HL-60 (cell line): Measurements from ENCODE around the gene GIT2.
"Not testable (repeated sequence)": the region's sequence is repeated elsewhere in the genome, so short reads cannot be mapped to it uniquely, and the experiment has no call there.

ENCODE experiments used
- DNase-seq, 2 experiments: peaks; one replicate each; pipeline ENCODE4 v3.0.0-alpha.2; 2010 to 2020; ENCODE audit warnings: low read depth in 1 of 2, low spot score in 1 of 2
- H3K27ac ChIP-seq: fragments of 250-450 bp; sonication (Bioruptor Pico); replicated peaks from 2 replicates; pipeline ENCODE4 v1.5.1; 2020; ENCODE audit warnings: mild to moderate bottlenecking, moderate library complexity
- H3K27me3 ChIP-seq: fragments of 250-450 bp; sonication (Bioruptor Pico); 2 replicates; pipeline ENCODE4 v1.5.1; 2021; ENCODE audit warnings: mild to moderate bottlenecking, moderate library complexity; ENCODE audit not compliant: insufficient read depth, poor library complexity, severe bottlenecking
- H3K4me3 ChIP-seq: replicated peaks from 2 replicates; pipeline ENCODE4 v1.5.1; 2011; ENCODE audit warnings: mild to moderate bottlenecking, control low read depth, low read length; ENCODE audit not compliant: insufficient read depth
- GABPA ChIP-seq: IDR thresholded peaks from 2 replicates; pipeline ENCODE4 v1.6.1; 2012; ENCODE audit warnings: low read depth
- POLR2AphosphoS5 ChIP-seq: IDR thresholded peaks from 2 replicates; pipeline ENCODE4 v1.6.1; 2012; ENCODE audit warnings: low read depth
- SPI1 ChIP-seq: IDR thresholded peaks from 2 replicates; pipeline ENCODE4 v1.6.1; 2012; ENCODE audit warnings: low read depth, mild to moderate bottlenecking, borderline replicate concordance
- TF ChIP-seq, protein P1 (sequence below): IDR thresholded peaks from 2 replicates; pipeline ENCODE4 v1.6.1; 2012; ENCODE audit warnings: low read depth; ENCODE audit not compliant: insufficient replicate concordance
- TF ChIP-seq, protein P2 (sequence below): IDR thresholded peaks from one replicate; pipeline ENCODE4 v1.5.1; 2011; ENCODE audit warnings: low read length, control low read depth, inconsistent platforms; ENCODE audit not compliant: insufficient read depth

Gene GIT2

DNA sequence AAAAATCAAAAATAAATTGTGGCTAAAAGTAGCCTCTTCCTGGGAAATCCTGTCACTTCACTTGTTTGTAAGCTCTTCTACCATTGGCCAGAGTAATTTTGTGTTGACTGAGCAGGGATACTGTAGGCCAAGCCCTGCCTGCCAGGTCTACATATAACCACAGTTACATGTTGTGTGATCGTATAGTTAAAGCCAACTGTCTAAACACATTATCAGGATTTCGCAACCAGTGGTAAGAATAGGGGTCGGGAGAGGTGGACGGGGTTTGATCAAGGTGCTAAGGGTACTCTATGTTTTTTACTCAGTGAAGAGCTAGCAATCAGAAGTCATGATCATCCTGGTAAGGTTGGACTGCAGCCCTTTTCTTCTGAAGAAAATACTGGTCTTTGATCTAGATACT, 16.5 kb upstream of the GIT2 start:
- H3K4me3 ChIP-seq, result no peak overlapping the region
- TF ChIP-seq, protein P1, sequence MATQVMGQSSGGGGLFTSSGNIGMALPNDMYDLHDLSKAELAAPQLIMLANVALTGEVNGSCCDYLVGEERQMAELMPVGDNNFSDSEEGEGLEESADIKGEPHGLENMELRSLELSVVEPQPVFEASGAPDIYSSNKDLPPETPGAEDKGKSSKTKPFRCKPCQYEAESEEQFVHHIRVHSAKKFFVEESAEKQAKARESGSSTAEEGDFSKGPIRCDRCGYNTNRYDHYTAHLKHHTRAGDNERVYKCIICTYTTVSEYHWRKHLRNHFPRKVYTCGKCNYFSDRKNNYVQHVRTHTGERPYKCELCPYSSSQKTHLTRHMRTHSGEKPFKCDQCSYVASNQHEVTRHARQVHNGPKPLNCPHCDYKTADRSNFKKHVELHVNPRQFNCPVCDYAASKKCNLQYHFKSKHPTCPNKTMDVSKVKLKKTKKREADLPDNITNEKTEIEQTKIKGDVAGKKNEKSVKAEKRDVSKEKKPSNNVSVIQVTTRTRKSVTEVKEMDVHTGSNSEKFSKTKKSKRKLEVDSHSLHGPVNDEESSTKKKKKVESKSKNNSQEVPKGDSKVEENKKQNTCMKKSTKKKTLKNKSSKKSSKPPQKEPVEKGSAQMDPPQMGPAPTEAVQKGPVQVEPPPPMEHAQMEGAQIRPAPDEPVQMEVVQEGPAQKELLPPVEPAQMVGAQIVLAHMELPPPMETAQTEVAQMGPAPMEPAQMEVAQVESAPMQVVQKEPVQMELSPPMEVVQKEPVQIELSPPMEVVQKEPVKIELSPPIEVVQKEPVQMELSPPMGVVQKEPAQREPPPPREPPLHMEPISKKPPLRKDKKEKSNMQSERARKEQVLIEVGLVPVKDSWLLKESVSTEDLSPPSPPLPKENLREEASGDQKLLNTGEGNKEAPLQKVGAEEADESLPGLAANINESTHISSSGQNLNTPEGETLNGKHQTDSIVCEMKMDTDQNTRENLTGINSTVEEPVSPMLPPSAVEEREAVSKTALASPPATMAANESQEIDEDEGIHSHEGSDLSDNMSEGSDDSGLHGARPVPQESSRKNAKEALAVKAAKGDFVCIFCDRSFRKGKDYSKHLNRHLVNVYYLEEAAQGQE, result no peak
- no peak for TF ChIP-seq SPI1
- TF ChIP-seq, protein P2, sequence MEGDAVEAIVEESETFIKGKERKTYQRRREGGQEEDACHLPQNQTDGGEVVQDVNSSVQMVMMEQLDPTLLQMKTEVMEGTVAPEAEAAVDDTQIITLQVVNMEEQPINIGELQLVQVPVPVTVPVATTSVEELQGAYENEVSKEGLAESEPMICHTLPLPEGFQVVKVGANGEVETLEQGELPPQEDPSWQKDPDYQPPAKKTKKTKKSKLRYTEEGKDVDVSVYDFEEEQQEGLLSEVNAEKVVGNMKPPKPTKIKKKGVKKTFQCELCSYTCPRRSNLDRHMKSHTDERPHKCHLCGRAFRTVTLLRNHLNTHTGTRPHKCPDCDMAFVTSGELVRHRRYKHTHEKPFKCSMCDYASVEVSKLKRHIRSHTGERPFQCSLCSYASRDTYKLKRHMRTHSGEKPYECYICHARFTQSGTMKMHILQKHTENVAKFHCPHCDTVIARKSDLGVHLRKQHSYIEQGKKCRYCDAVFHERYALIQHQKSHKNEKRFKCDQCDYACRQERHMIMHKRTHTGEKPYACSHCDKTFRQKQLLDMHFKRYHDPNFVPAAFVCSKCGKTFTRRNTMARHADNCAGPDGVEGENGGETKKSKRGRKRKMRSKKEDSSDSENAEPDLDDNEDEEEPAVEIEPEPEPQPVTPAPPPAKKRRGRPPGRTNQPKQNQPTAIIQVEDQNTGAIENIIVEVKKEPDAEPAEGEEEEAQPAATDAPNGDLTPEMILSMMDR, result no peak
- no peak for TF ChIP-seq POLR2AphosphoS5
- TF ChIP-seq GABPA, result no peak
- DNase-seq, result no peak
- no peak overlapping the region for H3K27ac ChIP-seq
- H3K27me3 ChIP-seq, result no peaks in the 10 kb centered on the region

DNA sequence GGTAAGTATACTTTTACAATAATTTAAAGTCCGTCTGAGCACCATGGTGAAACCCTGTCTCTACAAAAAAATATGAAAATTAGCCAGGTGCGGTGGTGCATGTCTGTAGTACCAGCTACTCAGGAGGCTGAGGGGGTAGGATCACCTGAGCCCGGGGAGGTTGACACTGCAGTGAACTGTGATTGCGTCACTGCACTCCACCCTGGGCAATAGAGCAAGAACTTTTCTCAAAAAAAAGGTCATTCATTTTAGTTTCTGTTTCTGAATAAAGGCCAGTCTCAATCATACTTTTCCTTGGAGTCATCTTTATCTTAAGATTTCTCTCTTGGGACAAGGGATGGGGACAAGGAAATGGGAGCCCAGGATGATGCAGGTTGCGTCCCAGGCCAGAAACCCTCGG, 16.0 kb upstream of the GIT2 start:
- DNase-seq, result no peak
- no peak overlapping the region for H3K4me3 ChIP-seq
- no peak for TF ChIP-seq POLR2AphosphoS5
- TF ChIP-seq, protein P2, result no peak
- no peak overlapping the region for H3K27ac ChIP-seq
- no peaks in the 10 kb centered on the region for H3K27me3 ChIP-seq

DNA sequence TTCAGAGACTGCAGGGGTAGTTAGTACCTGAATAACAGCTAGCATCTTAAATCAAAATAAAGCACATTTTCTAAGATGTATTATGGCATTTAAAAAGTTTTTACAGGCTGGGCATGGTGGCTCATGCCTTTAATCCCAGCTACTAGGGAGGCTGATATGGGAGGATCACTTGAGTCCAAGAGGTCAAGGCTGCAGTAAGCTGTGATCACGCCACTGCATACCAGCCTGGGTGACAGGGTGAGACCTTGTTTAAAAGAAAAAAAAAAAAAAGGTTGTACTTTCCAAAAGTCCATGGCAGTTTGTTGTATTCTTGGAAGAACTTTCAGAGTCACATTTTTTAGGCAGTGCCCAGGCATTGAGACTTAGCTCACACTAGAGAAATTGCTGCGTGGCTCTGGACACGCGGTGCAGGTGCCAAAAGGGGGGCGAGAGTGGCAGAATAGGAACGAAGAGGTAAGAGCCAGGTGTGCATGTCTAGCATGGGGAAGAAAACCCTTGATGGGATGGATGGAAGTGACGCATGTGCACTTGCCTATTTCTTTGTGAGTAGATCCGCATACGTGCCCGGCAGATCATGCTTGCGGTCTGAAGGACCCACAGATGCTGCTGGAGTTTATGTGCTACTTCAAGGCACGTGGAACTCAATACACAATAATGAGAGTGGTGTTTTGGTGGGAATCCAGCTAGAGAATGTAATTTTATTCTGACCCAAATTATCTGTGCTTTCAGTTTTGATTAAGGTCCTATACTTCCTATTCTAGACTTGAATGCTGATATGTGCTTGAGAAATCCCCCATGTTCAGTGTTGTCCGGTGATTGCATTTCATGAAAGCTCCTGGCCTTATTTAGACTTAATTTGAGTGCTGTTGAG, 14.9 kb upstream of the GIT2 start:
- Histone ChIP-seq H3K4me3 (no peak overlapping the region), H3K27me3 (no peaks in the 10 kb centered on the region), H3K27ac (no peak overlapping the region)
- TF ChIP-seq GABPA (no peak), SPI1 (no peak), POLR2AphosphoS5 (no peak)
- TF ChIP-seq, protein P2, result no peak
- TF ChIP-seq, protein P1, result no peak
- DNase-seq, result no peak

DNA sequence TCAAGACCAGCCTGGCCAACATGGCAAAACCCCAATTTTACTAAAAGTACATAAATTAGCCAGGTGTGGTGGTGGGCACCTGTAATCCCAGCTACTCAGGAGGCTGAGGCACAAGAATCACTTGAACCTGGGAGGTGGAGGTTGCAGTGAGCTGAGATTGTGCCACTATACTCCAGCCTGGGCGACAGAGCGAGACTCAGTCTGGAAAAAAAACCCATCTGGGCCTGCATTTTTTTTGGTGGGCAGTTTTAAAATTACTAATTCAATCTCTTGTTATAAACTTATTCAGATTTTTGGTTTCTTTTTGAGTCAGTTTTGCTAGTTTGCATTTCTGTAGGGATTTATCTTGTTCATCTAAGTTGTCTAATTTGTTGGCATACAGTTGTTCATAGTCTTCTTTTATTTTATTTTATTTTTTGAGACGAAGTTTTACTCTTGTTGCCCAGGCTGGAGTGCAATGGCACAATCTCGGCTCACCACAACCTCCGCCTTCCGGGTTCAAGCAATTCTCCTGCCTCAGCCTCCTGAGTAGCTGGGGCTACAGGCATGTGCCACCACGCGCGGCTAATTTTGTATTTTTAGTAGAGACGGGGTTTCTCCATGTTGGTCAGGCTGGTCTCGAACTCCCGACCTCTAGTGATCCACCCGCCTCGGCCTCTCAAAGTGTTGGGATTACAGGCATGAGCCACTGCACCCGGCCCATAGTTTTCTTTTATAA, 12.7 kb upstream of the GIT2 start:
- peak overlapping the region; percentile 59; the same call in 1 of the 2 replicates for H3K27ac ChIP-seq
- DNase-seq, H3K4me3 ChIP-seq, H3K27me3 ChIP-seq: not testable (repeated sequence)
